ENCODE results near the gene SRGAP1.
A peak's percentile ranks its signal among the peaks of the same experiment; 100 is the strongest.

Gene SRGAP1

GRCh38 chr12:63844391-63845341 lies at the start of gene SRGAP1:
SRGAP1 (plus strand) TSS chr12:63844700; CDS start chr12:63844817, 117 bp downstream.
- FAIRE-seq: no peak

- no peak for FAIRE-seq
These were observed 49.3 kb upstream of the SRGAP1 start for GRCh38 chr12:63795032-63795687.

- FAIRE-seq: no peak
These were observed 48.6 kb upstream of the SRGAP1 start for GRCh38 chr12:63795944-63796343.

GRCh38 chr12:63802012-63802608 lies 42.4 kb upstream of the SRGAP1 start:
- peak; percentile 67 for FAIRE-seq

- FAIRE-seq: no peak
These were observed 39.8 kb upstream of the SRGAP1 start for GRCh38 chr12:63804746-63805145.

GRCh38 chr12:63805704-63806672 lies 38.5 kb upstream of the SRGAP1 start:
- no peak for FAIRE-seq

- FAIRE-seq: no peak
These were observed 35.9 kb upstream of the SRGAP1 start for GRCh38 chr12:63808631-63809030.

GRCh38 chr12:63809566-63809965 lies 34.9 kb upstream of the SRGAP1 start:
- no peak for FAIRE-seq

- FAIRE-seq: no peak
These were observed 33.2 kb upstream of the SRGAP1 start for GRCh38 chr12:63811334-63811733.

GRCh38 chr12:63811755-63812154 lies 32.7 kb upstream of the SRGAP1 start:
- FAIRE-seq: no peak

- FAIRE-seq: no peak
These were observed 30.2 kb upstream of the SRGAP1 start for GRCh38 chr12:63814146-63814772.

GRCh38 chr12:63815482-63815852 lies 29.0 kb upstream of the SRGAP1 start:
- FAIRE-seq: peak; percentile 95

- no peak for FAIRE-seq
These were observed 28.5 kb upstream of the SRGAP1 start for GRCh38 chr12:63816031-63816430.

GRCh38 chr12:63820427-63820826 lies 24.1 kb upstream of the SRGAP1 start:
- no peak for FAIRE-seq

- no peak for FAIRE-seq
These were observed 22.7 kb upstream of the SRGAP1 start for GRCh38 chr12:63821781-63822251.

- no peak for FAIRE-seq
These were observed 22.1 kb upstream of the SRGAP1 start for GRCh38 chr12:63822352-63822751.

- FAIRE-seq: no peak
These were observed 21.5 kb upstream of the SRGAP1 start for GRCh38 chr12:63823040-63823439.

- peak; percentile 88 for FAIRE-seq
These were observed 18.4 kb upstream of the SRGAP1 start for GRCh38 chr12:63826006-63826585.

GRCh38 chr12:63828867-63829266 lies 15.6 kb upstream of the SRGAP1 start:
- FAIRE-seq: no peak

GRCh38 chr12:63836046-63836445 lies 8.5 kb upstream of the SRGAP1 start:
- FAIRE-seq: no peak

GRCh38 chr12:63836936-63837335 lies 7.6 kb upstream of the SRGAP1 start:
- no peak for FAIRE-seq
